ENCODE data around the gene NHLRC2.

NHLRC2 gene

DNA sequence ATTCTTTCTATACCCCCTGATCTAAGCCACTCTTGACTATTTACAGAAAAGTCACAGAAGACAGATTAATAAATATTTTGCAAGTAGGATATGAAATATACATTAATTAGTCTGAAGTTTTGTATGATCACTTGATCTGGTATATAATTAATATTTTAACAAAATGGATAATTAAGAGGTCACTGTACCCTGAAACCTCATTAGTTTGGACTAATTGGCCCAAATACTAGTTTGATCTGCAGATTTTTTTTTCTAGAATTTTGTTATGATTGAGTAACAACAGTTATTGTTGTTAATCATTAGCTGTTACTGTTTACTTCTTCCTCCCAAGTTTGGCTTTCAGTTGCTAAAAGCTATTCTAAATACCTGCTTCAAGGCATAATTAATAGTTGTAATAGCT, 2.7 kb downstream of the NHLRC2 start:
- no peak overlapping the region for H4K91ac ChIP-seq (ENCODE audit: low read depth, low read length, poor library complexity)
- peaks cover 9 to 55% of the 10 kb centered on the region in 2 donors for H3K36me3 ChIP-seq (replicated peaks in 1 of 2; ENCODE audit: control insufficient read depth in 2 of 2, insufficient read depth in 2 of 2, low read length in 2 of 2)

GRCh38 chr10:113858541-113858940, 4.1 kb downstream of the NHLRC2 start:
- Histone ChIP-seq H2BK15ac (ENCODE audit: low read length) (no peak overlapping the region), H3K4me2 (ENCODE audit: insufficient read depth, low read length, poor library complexity, severe bottlenecking) (no peak overlapping the region), H3K9ac (ENCODE audit: low read depth, low read length, poor library complexity) (no peak overlapping the region), H2BK5ac (ENCODE audit: low read length) (no peak overlapping the region), H3K4me1 (ENCODE audit: control insufficient read depth in 2 of 2, insufficient read depth in 1 of 2, low read depth in 1 of 2, low read length in 2 of 2) (peaks cover 4 to 11% of the 10 kb centered on the region in 2 donors), H3K4me3 (ENCODE audit: low read length in 2 of 2) (no peak overlapping the region), H3K14ac (ENCODE audit: low read length) (no peak overlapping the region), H4K91ac (ENCODE audit: low read depth, low read length, poor library complexity) (no peak overlapping the region), H2AFZ (ENCODE audit: low read length) (no peak overlapping the region), H3K27ac (replicated peaks; ENCODE audit: low read length) (no peak overlapping the region), H2BK12ac (ENCODE audit: low read length) (no peak overlapping the region), H3K4ac (ENCODE audit: low read length) (no peak overlapping the region), H3K79me1 (ENCODE audit: low read depth, low read length) (peaks cover 3% of the 10 kb centered on the region), H3K18ac (ENCODE audit: low read length) (no peak overlapping the region), H3K23ac (ENCODE audit: low read depth, low read length, poor library complexity) (no peak overlapping the region), H3K27me3 (ENCODE audit: control insufficient read depth in 3 of 3, insufficient read depth in 3 of 3, low read depth in 1 of 3, low read length in 3 of 3) (no peaks in the 10 kb centered on the region), H2BK120ac (ENCODE audit: low read depth, low read length) (no peak overlapping the region), H4K8ac (ENCODE audit: low read depth, low read length) (no peak overlapping the region), H2AK5ac (ENCODE audit: low read depth, low read length) (no peak overlapping the region), H3K36me3 (replicated peaks in 1 of 2; ENCODE audit: control insufficient read depth in 2 of 2, insufficient read depth in 2 of 2, low read length in 2 of 2) (peaks cover 6 to 62% of the 10 kb centered on the region in 2 donors), H3K9me3 (replicated peaks in 1 of 2; ENCODE audit: control insufficient read depth in 2 of 2, insufficient read depth in 1 of 2, low read depth in 1 of 2, low read length in 2 of 2) (peaks cover 0 to 34% of the 10 kb centered on the region in 2 donors)
- WGBS, 2 donors (ENCODE audit: extremely low coverage in 2 of 2, insufficient read length in 2 of 2, insufficient replicate concordance in 1 of 2) = no CpG with 5 or more reads among the region's 2 CpGs
- no peak for DNase-seq (ENCODE audit: low spot score)

More for the DNA sequence above, 2.7 kb downstream of the NHLRC2 start:
- Histone ChIP-seq H2BK15ac (ENCODE audit: low read length) (no peak overlapping the region), H3K27me3 (ENCODE audit: control insufficient read depth in 3 of 3, insufficient read depth in 3 of 3, low read depth in 1 of 3, low read length in 3 of 3) (no peaks in the 10 kb centered on the region), H3K4me1 (ENCODE audit: control insufficient read depth in 2 of 2, insufficient read depth in 1 of 2, low read depth in 1 of 2, low read length in 2 of 2) (peaks cover 8 to 13% of the 10 kb centered on the region in 2 donors), H3K79me1 (ENCODE audit: low read depth, low read length) (peaks cover 3% of the 10 kb centered on the region), H4K8ac (ENCODE audit: low read depth, low read length) (no peak overlapping the region), H3K9me3 (replicated peaks in 1 of 2; ENCODE audit: control insufficient read depth in 2 of 2, insufficient read depth in 1 of 2, low read depth in 1 of 2, low read length in 2 of 2) (peaks cover 0 to 27% of the 10 kb centered on the region in 2 donors), H3K4me2 (ENCODE audit: insufficient read depth, low read length, poor library complexity, severe bottlenecking) (no peak overlapping the region), H2AFZ (ENCODE audit: low read length) (no peak overlapping the region), H2AK5ac (ENCODE audit: low read depth, low read length) (no peak overlapping the region), H3K18ac (ENCODE audit: low read length) (no peak overlapping the region), H2BK12ac (ENCODE audit: low read length) (no peak overlapping the region), H2BK5ac (ENCODE audit: low read length) (no peak overlapping the region), H3K4me3 (ENCODE audit: low read length in 2 of 2) (no peak overlapping the region), H3K9ac (ENCODE audit: low read depth, low read length, poor library complexity) (no peak overlapping the region), H3K27ac (replicated peaks; ENCODE audit: low read length) (no peak overlapping the region), H3K14ac (ENCODE audit: low read length) (no peak overlapping the region), H3K4ac (ENCODE audit: low read length) (no peak overlapping the region), H2BK120ac (ENCODE audit: low read depth, low read length) (no peak overlapping the region), H3K23ac (ENCODE audit: low read depth, low read length, poor library complexity) (no peak overlapping the region)
- DNase-seq (ENCODE audit: low spot score) = no peak

- DNase-seq (ENCODE audit: low spot score) = no peak
- H2BK5ac ChIP-seq (ENCODE audit: low read length) = no peak overlapping the region
- H2AFZ ChIP-seq (ENCODE audit: low read length) = no peak overlapping the region
- no peak overlapping the region for H2BK120ac ChIP-seq (ENCODE audit: low read depth, low read length)
- no peak overlapping the region for H3K4me2 ChIP-seq (ENCODE audit: insufficient read depth, low read length, poor library complexity, severe bottlenecking)
- no peak overlapping the region for H3K14ac ChIP-seq (ENCODE audit: low read length)
- peaks cover 0 to 39% of the 10 kb centered on the region in 2 donors for H3K9me3 ChIP-seq (replicated peaks in 1 of 2; ENCODE audit: control insufficient read depth in 2 of 2, insufficient read depth in 1 of 2, low read depth in 1 of 2, low read length in 2 of 2)
- peaks cover 3% of the 10 kb centered on the region for H3K79me1 ChIP-seq (ENCODE audit: low read depth, low read length)
- no peak overlapping the region for H2BK12ac ChIP-seq (ENCODE audit: low read length)
- no peak overlapping the region for H2BK15ac ChIP-seq (ENCODE audit: low read length)
- no peak overlapping the region for H4K91ac ChIP-seq (ENCODE audit: low read depth, low read length, poor library complexity)
- H2AK5ac ChIP-seq (ENCODE audit: low read depth, low read length) = no peak overlapping the region
- WGBS, 2 donors (ENCODE audit: extremely low coverage in 2 of 2, insufficient read length in 2 of 2, insufficient replicate concordance in 1 of 2) = no CpG with 5 or more reads among the region's 2 CpGs
- no peak overlapping the region for H3K27ac ChIP-seq (replicated peaks; ENCODE audit: low read length)
- no peak overlapping the region for H3K4me3 ChIP-seq (ENCODE audit: low read length in 2 of 2)
- H3K4ac ChIP-seq (ENCODE audit: low read length) = no peak overlapping the region
- peaks cover 8 to 69% of the 10 kb centered on the region in 2 donors for H3K36me3 ChIP-seq (replicated peaks in 1 of 2; ENCODE audit: control insufficient read depth in 2 of 2, insufficient read depth in 2 of 2, low read length in 2 of 2)
- no peaks in the 10 kb centered on the region for H3K27me3 ChIP-seq (ENCODE audit: control insufficient read depth in 3 of 3, insufficient read depth in 3 of 3, low read depth in 1 of 3, low read length in 3 of 3)
- H3K18ac ChIP-seq (ENCODE audit: low read length) = no peak overlapping the region
- H4K8ac ChIP-seq (ENCODE audit: low read depth, low read length) = no peak overlapping the region
- H3K4me1 ChIP-seq (ENCODE audit: control insufficient read depth in 2 of 2, insufficient read depth in 1 of 2, low read depth in 1 of 2, low read length in 2 of 2) = peaks cover 2 to 8% of the 10 kb centered on the region in 2 donors
- H3K23ac ChIP-seq (ENCODE audit: low read depth, low read length, poor library complexity) = no peak overlapping the region
- no peak overlapping the region for H3K9ac ChIP-seq (ENCODE audit: low read depth, low read length, poor library complexity)
These were observed 4.8 kb downstream of the NHLRC2 start for GRCh38 chr10:113859261-113859660.

- no peak for DNase-seq (ENCODE audit: low spot score)
- no CpG with 5 or more reads among the region's 3 CpGs for WGBS, 2 donors (ENCODE audit: extremely low coverage in 2 of 2, insufficient read length in 2 of 2, insufficient replicate concordance in 1 of 2)
- Histone ChIP-seq H4K91ac (ENCODE audit: low read depth, low read length, poor library complexity) (no peak overlapping the region), H2BK15ac (ENCODE audit: low read length) (no peak overlapping the region), H3K27ac (replicated peaks; ENCODE audit: low read length) (no peak overlapping the region), H3K18ac (ENCODE audit: low read length) (no peak overlapping the region), H3K4me2 (ENCODE audit: insufficient read depth, low read length, poor library complexity, severe bottlenecking) (no peak overlapping the region), H2BK5ac (ENCODE audit: low read length) (no peak overlapping the region), H3K79me1 (ENCODE audit: low read depth, low read length) (no peaks in the 10 kb centered on the region), H2BK120ac (ENCODE audit: low read depth, low read length) (no peak overlapping the region), H3K4me1 (ENCODE audit: control insufficient read depth in 2 of 2, insufficient read depth in 1 of 2, low read depth in 1 of 2, low read length in 2 of 2) (no peaks in the 10 kb centered on the region), H3K9ac (ENCODE audit: low read depth, low read length, poor library complexity) (no peak overlapping the region), H4K8ac (ENCODE audit: low read depth, low read length) (no peak overlapping the region), H3K36me3 (replicated peaks in 1 of 2; ENCODE audit: control insufficient read depth in 2 of 2, insufficient read depth in 2 of 2, low read length in 2 of 2) (peaks cover 3 to 91% of the 10 kb centered on the region in 2 donors), H3K27me3 (ENCODE audit: control insufficient read depth in 3 of 3, insufficient read depth in 3 of 3, low read depth in 1 of 3, low read length in 3 of 3) (no peaks in the 10 kb centered on the region), H3K9me3 (replicated peaks in 1 of 2; ENCODE audit: control insufficient read depth in 2 of 2, insufficient read depth in 1 of 2, low read depth in 1 of 2, low read length in 2 of 2) (peaks cover 0 to 32% of the 10 kb centered on the region in 2 donors), H3K4me3 (ENCODE audit: low read length in 2 of 2) (no peak overlapping the region), H2AFZ (ENCODE audit: low read length) (no peak overlapping the region), H2AK5ac (ENCODE audit: low read depth, low read length) (no peak overlapping the region), H3K4ac (ENCODE audit: low read length) (no peak overlapping the region), H3K23ac (ENCODE audit: low read depth, low read length, poor library complexity) (no peak overlapping the region), H2BK12ac (ENCODE audit: low read length) (no peak overlapping the region), H3K14ac (ENCODE audit: low read length) (no peak overlapping the region)
These were observed 11.4 kb downstream of the NHLRC2 start for GRCh38 chr10:113865901-113866300.
